GM23338 (cell line): ENCODE measurements around the gene RAPGEF4. TPM values are rescaled to one million over a fixed set of nuclear protein-coding genes. Genes with fewer than 3 reads are reported as not detected.

ENCODE experiments used
- ATAC-seq: fragments of 200-7000 bp; cut with Tn5 transposase; 3 replicates; pipeline ENCODE4 v1.9.1; 2020
- DNase-seq: peaks from one replicate; pipeline ENCODE4 v3.0.0-alpha.2; 2015; ENCODE audit warnings: low spot score
- H2AFZ ChIP-seq: fragments of 200-600 bp; sonication (generic); 2 replicates; pipeline ENCODE4 v1.8.0; 2016; ENCODE audit warnings: antibody characterized with exemption, mild to moderate bottlenecking, moderate library complexity
- H3F3A ChIP-seq: fragments of 200-600 bp; sonication (generic); replicated peaks from 2 replicates; pipeline ENCODE4 v1.8.0; 2017; ENCODE audit warnings: antibody characterized with exemption, mixed run types, low read depth
- H3K27ac ChIP-seq: fragments of 200-600 bp; sonication (generic); 2 replicates; pipeline ENCODE4 v1.6.1; 2016; ENCODE audit warnings: low read depth
- H3K27me3 ChIP-seq: fragments of 200-600 bp; sonication (generic); 2 replicates; pipeline ENCODE4 v1.8.0; 2016; ENCODE audit warnings: mild to moderate bottlenecking, mixed run types, moderate library complexity; ENCODE audit not compliant: insufficient read depth
- H3K36me3 ChIP-seq: fragments of 200-600 bp; sonication (generic); 2 replicates; pipeline ENCODE4 v1.8.0; 2016; ENCODE audit warnings: mild to moderate bottlenecking; ENCODE audit not compliant: insufficient read depth
- H3K4me1 ChIP-seq: fragments of 200-600 bp; sonication (generic); 2 replicates; pipeline ENCODE4 v1.8.0; 2016; ENCODE audit warnings: mild to moderate bottlenecking, moderate library complexity; ENCODE audit not compliant: insufficient read depth
- H3K4me2 ChIP-seq: fragments of 200-600 bp; sonication (generic); 2 replicates; pipeline ENCODE4 v1.7.1; 2017; ENCODE audit warnings: mixed run types
- H3K4me3 ChIP-seq: fragments of 200-600 bp; sonication (generic); 2 replicates; pipeline ENCODE4 v1.6.1; 2016; ENCODE audit warnings: mixed run types
- H3K79me2 ChIP-seq: fragments of 200-600 bp; sonication (generic); replicated peaks from 2 replicates; pipeline ENCODE4 v1.8.0; 2017; ENCODE audit warnings: mild to moderate bottlenecking; ENCODE audit not compliant: insufficient read depth
- H3K9me2 ChIP-seq: fragments of 200-600 bp; sonication (generic); 2 replicates; pipeline ENCODE4 v1.8.0; 2017; ENCODE audit not compliant: insufficient read depth
- H4K20me1 ChIP-seq: fragments of 200-600 bp; sonication (generic); replicated peaks from 2 replicates; pipeline ENCODE4 v1.8.0; 2017; ENCODE audit warnings: mild to moderate bottlenecking; ENCODE audit not compliant: insufficient read depth
- H3K27ac Mint-ChIP-seq: 2 replicates; pipeline ENCODE4 v1.8.0; 2020; ENCODE audit warnings: inconsistent platforms, mild to moderate bottlenecking, moderate library complexity, mixed read lengths
- H3K27me3 Mint-ChIP-seq: 3 replicates; pipeline ENCODE4 v1.8.0; 2022; ENCODE audit warnings: low read depth, mild to moderate bottlenecking, moderate library complexity, mixed read lengths, inconsistent platforms; ENCODE audit not compliant: insufficient read depth, poor library complexity
- H3K36me3 Mint-ChIP-seq: 3 replicates; pipeline ENCODE4 v1.8.0; 2021; ENCODE audit warnings: low read depth, mild to moderate bottlenecking, inconsistent platforms, moderate library complexity, mixed read lengths
- H3K4me1 Mint-ChIP-seq: 3 replicates; pipeline ENCODE4 v1.8.0; 2020; ENCODE audit warnings: mild to moderate bottlenecking, inconsistent platforms, mixed read lengths
- H3K4me3 Mint-ChIP-seq: 3 replicates; pipeline ENCODE4 v1.8.0; 2021; ENCODE audit warnings: moderate library complexity, mild to moderate bottlenecking, inconsistent platforms, mixed read lengths
- H3K9me3 Mint-ChIP-seq: 3 replicates; pipeline ENCODE4 v1.8.0; 2020; ENCODE audit warnings: moderate library complexity, mild to moderate bottlenecking, inconsistent platforms, mixed read lengths
- CREB1 ChIP-seq: fragments of 250-450 bp; sonication (Bioruptor Pico); IDR thresholded peaks from 2 replicates; pipeline ENCODE4 v1.5.0; 2020; ENCODE audit warnings: low read depth, mild to moderate bottlenecking, moderate library complexity
- CTCF ChIP-seq, 2 experiments: fragments of 200-600 bp in 1 of 2; sonication (generic) in 1 of 2; conservative IDR thresholded peaks; 2 replicates each; pipeline versions ENCODE4 v1.5.1 to v1.6.1; 2016 to 2017; ENCODE audit warnings: antibody characterized with exemption in 2 of 2, low read depth in 2 of 2, mild to moderate bottlenecking in 2 of 2, moderate library complexity in 1 of 2
- ETS1 ChIP-seq: IDR thresholded peaks from 2 replicates; pipeline ENCODE4 v1.6.1; 2016; ENCODE audit warnings: antibody characterized with exemption
- EZH2 ChIP-seq: fragments of 200-600 bp; sonication (generic); IDR thresholded peaks from one replicate; pipeline ENCODE4 v1.8.0; 2017; ENCODE audit warnings: antibody characterized with exemption, mild to moderate bottlenecking, low read depth; ENCODE audit not compliant: unreplicated experiment
- EZH2phosphoT487 ChIP-seq: fragments of 200-600 bp; sonication (generic); IDR thresholded peaks from one replicate; pipeline ENCODE4 v1.8.1; 2018; ENCODE audit warnings: antibody characterized with exemption; ENCODE audit not compliant: unreplicated experiment
- JUNB ChIP-seq: IDR thresholded peaks from one replicate; pipeline ENCODE4 v1.6.1; 2016; ENCODE audit warnings: antibody characterized with exemption; ENCODE audit not compliant: unreplicated experiment
- NANOG ChIP-seq: IDR thresholded peaks from 2 replicates; pipeline ENCODE4 v1.6.1; 2016; ENCODE audit warnings: antibody characterized with exemption, borderline replicate concordance
- POLR2AphosphoS5 ChIP-seq: IDR thresholded peaks from 2 replicates; pipeline ENCODE4 v1.6.1; 2016; ENCODE audit warnings: antibody characterized with exemption, low read depth
- REST ChIP-seq: IDR thresholded peaks from one replicate; pipeline ENCODE4 v1.6.1; 2018; ENCODE audit warnings: antibody characterized with exemption; ENCODE audit not compliant: unreplicated experiment
- STAT1 ChIP-seq: IDR thresholded peaks from one replicate; pipeline ENCODE4 v1.6.1; 2016; ENCODE audit warnings: antibody characterized with exemption; ENCODE audit not compliant: unreplicated experiment
- ZNF114 ChIP-seq: fragments of 250-450 bp; sonication (Bioruptor Pico); IDR thresholded peaks from 2 replicates; pipeline ENCODE4 v1.5.0; 2020; ENCODE audit warnings: mild to moderate bottlenecking, moderate library complexity
- ZNF331 ChIP-seq: fragments of 250-450 bp; sonication (Bioruptor Pico); IDR thresholded peaks from 2 replicates; pipeline ENCODE4 v1.5.0; 2020; ENCODE audit warnings: low read depth, mild to moderate bottlenecking, moderate library complexity
- ZNF462 ChIP-seq: fragments of 250-450 bp; sonication (Bioruptor Pico); IDR thresholded peaks from 2 replicates; pipeline ENCODE4 v1.5.0; 2020; ENCODE audit warnings: mild to moderate bottlenecking, moderate library complexity
- polyA plus RNA-seq: library from polyadenylated mRNA; unstranded; fragments of >200 nt; fragmentation: Nextera tagmentation; extraction: Ambion mirVana; gene quantifications from 2 replicates; pipeline ENCODE4 v1.2.1, GENCODE V29; 2016
- total RNA-seq: library from RNA; depleted of rRNA; stranded (reverse); fragments of >200 nt; shearing (Covaris generic); gene quantifications from 2 replicates; pipeline ENCODE4 v1.2.3, GENCODE V29; 2014

Gene RAPGEF4
- total and polyA plus RNA-seq, 2 experiments from 2014 or later = 1.7 to 4.7 TPM

GRCh38 chr2:173099271-173099670 is 363.6 kb downstream of the RAPGEF4 start:
- H3K9me3 Mint-ChIP-seq = no peaks in the 10 kb centered on the region
- peaks cover 13% of the 10 kb centered on the region for H3K4me1 ChIP-seq
- no peak overlapping the region for H3K4me3 ChIP-seq
- no peaks in the 10 kb centered on the region for H3K79me2 ChIP-seq
- H3K27me3 Mint-ChIP-seq = no peaks in the 10 kb centered on the region
- no peak overlapping the region for H3K4me2 ChIP-seq
- no peak for ATAC-seq
- no peak overlapping the region for H3K4me3 Mint-ChIP-seq
- no peaks in the 10 kb centered on the region for H3K9me2 ChIP-seq
- H3K36me3 Mint-ChIP-seq = no peaks in the 10 kb centered on the region
- H2AFZ ChIP-seq = no peak overlapping the region
- H3K27me3 ChIP-seq = no peaks in the 10 kb centered on the region
- no peak for DNase-seq
- no peaks in the 10 kb centered on the region for H4K20me1 ChIP-seq
- no peaks in the 10 kb centered on the region for H3F3A ChIP-seq
- H3K4me1 Mint-ChIP-seq = peaks cover 22% of the 10 kb centered on the region
- TF ChIP-seq STAT1 (no peak), ETS1 (no peak), EZH2 (no peak), ZNF114 (CRISPR knock-in tag) (no peak), ZNF331 (CRISPR knock-in tag) (no peak), JUNB (no peak), CTCF (conservative IDR thresholded peaks at IDR 0.05; ENCODE audit: low read depth in 2 of 2) (no peak), NANOG (no peak), CREB1 (CRISPR knock-in tag) (no peak), ZNF462 (CRISPR knock-in tag) (no peak), EZH2phosphoT487 (no peak), REST (no peak), POLR2AphosphoS5 (no peak)
- H3K27ac Mint-ChIP-seq = no peak overlapping the region
- H3K27ac ChIP-seq = no peak overlapping the region
- H3K36me3 ChIP-seq = no peaks in the 10 kb centered on the region
